Endometrium (tissue), 2 donors: ENCODE data around the gene SMIM38.

Source experiments
- FAIRE-seq: peaks from 2 replicates; lab custom pipeline; 2012; peaks lifted over from hg19 to GRCh38; lab: Jason Lieb, UNC
- donor health status: control.
- donor health status: control.

SMIM38 gene

GRCh38 chr11:69160296-69161116, 4.8 kb downstream of the SMIM38 start:
- FAIRE-seq: no peak

DNA sequence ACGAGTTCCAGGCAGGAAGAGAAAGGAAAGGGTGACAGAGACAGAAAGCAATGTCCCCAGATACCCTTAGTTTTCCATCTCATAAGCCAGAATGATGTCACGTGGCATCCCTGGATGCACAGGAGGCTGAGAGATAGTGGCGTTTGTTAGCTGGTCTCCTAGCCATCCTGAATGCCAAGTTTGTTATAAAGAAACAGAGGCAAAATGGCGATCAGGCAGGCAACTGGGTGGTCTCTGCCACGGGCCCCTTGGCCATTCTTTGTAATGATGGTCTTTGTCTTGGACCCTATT, 5.3 kb downstream of the SMIM38 start:
- FAIRE-seq: no peak

DNA sequence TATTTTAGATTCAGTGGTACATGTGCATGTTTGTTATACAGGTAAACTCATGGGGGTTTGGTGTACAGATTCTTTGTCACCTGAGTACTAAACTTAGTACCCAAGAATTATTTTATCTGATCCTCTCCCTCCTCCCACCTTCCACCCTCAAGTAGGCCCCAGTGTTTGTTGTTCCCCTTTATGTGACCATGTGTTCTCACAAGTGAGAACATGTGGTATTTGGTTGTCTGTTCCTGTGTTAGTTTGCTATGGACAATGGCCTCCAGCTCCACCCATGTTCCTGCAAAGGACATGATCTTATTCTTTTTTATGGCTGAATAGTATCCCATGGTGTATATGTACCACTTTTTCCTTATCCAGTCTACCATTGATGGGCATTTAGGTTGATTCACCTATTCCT, 6.8 kb downstream of the SMIM38 start:
- no peak for FAIRE-seq

DNA sequence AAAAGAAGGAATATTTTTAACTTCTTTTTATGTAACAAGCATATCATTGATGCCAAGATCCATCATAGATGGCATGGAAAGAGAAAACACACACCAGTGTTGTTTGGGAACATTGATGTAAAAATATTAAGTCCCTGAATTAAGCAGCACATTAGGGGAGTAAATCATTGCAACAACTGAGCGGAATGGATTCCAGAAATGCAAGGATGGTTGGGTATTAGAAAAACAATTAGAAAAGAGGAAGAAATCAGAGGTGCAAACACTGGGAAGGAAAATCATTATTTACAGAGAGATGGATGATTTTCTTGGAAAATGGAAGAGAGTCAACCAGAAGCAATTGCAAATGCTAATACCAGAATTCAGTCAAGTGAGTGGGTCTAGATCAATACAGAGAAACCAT, 8.1 kb downstream of the SMIM38 start:
- FAIRE-seq: no peak

GRCh38 chr11:69164824-69165223, 9.1 kb downstream of the SMIM38 start:
- FAIRE-seq: no peak

DNA sequence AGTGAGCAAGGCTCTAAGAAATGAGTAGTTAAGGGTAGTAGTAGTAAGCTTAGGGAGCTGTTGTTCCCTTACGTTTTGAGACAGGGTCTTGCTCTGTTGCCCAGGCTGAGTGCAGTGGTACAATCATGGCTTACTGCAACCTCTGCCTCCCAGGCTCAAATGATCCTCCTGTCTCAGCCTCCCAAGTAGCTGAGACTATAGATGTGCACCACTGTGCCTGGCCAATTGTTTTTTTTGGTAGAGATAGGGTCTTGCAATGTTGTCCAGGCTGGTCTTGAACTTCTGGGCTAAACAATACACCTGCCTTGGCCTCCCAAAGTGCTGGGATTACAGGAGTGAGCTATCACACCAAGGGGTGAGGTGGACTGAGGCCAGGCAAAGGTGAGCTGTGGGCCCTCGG, 10.0 kb downstream of the SMIM38 start:
- FAIRE-seq: no peak

DNA sequence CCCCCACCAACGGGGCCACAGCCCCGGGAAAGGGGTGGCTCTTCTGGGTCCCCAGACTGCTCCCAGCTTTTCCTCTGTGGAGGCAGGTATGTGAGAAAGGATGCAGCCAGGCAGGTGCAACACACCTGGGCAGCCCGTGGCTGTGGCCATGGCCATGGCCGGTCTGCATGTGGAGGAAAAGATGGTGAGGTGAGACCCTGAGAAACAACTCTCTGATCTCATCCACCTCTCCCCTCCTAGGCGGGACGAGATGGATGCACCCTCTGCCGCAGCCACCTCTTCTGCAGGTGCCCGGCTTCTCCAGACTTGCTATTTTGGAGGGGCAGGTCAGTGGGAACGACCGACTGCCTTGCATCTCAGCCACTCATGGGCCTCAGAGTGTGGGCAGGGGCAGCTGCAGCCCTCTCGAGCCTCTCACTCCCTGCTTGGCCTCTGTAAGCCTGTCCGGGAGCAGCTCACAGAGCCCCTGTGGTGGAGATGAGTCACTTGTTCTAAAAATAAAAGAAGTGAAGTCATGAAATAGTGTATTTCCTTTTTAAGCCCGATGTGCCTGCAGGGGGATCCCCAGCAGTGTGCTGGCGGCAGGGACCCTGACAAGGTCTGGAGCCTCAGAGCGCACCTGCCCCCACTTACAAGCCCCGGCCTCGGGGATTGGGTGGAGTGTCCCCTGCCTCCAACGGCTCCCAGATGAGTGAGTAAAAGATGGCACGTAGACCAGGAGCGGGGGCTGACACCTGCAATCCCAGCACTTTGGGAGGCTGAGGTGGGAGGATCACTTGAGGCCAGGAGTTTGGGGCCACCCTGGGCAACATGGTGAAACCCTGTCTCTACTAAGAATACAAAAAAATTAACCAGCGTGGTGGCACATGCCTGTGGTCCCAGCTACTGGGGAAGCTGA, 10.7 kb downstream of the SMIM38 start:
- no peak for FAIRE-seq

DNA sequence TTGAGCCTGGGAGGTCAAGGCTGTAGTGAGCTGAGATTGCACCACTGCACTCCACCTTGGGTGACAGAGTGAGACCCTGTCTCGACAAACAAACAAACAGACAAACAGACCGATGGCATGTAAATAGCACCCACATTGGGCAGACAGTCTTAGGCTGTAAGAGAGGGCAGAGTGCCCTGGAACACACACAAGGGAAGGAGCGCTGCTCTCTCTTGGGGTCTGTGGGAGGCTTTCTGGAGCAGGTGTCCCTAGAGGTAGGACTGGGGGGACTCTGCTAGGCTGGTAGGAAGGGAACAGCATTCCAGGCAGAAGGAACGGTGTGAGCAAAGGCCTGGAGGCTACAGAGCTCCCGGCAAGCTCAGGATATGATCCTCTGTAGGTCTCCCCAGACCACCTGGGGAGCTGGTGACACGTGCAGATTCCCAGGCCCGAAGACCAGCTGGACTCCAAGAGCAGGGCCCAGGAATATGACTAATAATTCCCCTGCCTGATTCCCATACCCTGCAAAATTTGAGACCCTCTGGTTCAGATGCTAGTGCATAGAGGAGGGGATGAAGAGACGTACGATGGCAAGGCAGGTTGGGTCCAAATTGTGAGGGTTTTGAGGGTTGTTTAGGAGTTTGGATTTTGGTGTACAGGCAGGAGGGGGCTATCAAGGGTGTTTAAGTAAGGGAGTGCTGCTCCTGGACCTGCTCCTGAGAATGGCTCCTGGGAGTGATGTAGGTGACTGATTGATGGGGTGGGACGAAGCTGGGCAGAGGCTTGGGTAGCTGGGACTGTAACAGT, 11.6 kb downstream of the SMIM38 start:
- no peak for FAIRE-seq

DNA sequence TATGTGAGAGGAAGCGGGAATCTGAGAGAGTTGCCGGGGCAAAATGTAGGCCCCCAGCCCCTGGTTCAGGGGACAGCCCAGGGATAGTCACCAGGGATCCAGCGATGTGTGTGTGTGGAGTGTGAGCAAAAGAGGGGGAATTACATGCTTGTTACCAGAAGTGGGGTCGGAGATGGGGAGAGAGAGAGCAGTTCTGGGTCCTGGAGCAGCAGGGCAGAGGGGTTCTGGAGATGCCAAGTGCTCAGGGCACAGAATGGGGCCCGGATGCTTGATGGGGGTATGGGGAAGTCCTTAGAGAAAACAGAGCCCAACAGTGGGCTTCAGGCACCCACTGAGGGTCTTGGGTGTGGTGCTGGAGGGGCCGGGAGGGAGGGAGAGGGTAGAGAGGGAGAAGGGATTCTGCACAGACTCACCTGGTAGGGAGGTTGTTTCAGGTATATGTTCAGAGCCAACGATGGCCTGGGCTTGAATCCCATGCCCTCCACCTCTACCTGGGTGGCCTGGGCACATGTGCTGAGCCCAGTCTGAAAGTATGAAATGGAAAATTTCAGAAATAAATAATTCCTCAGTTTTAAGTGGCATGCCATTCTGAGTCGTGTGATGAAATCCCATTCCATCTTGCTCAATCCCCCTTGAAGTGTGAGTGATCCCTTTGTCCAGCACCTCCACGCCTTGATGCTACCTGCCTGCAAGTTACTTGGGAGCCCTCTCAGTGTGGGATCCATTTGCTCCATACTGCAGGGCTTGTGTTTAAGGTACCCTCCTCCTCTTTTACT, 12.4 kb downstream of the SMIM38 start:
- no peak for FAIRE-seq

DNA sequence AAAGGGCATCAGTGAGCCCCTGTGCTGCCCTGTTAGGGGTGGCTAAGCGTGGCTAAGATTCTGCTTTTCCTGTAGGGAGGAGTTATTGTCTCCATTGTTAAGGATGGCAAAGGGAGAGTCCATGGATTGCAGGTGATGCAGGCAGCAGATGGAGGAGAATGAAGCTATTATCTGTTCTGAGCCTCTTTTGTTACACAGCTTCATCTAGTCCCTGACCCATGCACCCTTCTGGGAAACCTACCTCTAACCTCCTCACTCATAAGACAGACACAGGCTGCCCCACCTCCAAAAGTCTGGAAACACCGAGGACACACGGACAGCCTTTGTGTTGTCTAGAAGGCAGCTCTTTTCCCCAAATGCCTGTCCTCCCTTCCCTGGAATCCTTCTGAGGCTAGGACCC, 13.7 kb downstream of the SMIM38 start:
- FAIRE-seq: no peak

DNA sequence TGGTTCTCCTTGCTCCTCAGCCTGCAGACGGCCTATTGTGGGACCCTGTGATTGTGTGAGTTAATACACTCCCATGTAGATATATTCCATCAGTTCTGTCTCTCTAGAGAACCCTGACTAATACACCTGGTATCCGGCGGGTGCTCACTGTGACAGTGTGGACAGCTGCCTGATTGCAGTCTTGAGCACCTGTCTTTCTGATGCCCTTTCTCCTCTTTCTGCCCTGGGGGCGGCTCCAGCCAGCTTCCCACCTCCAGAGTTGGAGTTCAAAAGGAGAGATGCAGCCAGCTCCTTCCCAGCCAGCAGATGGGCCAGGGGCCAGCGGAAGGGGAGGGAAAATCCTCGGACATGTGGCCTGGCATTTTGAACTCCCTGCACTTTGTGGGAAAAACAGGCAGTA, 15.0 kb downstream of the SMIM38 start:
- no peak for FAIRE-seq

DNA sequence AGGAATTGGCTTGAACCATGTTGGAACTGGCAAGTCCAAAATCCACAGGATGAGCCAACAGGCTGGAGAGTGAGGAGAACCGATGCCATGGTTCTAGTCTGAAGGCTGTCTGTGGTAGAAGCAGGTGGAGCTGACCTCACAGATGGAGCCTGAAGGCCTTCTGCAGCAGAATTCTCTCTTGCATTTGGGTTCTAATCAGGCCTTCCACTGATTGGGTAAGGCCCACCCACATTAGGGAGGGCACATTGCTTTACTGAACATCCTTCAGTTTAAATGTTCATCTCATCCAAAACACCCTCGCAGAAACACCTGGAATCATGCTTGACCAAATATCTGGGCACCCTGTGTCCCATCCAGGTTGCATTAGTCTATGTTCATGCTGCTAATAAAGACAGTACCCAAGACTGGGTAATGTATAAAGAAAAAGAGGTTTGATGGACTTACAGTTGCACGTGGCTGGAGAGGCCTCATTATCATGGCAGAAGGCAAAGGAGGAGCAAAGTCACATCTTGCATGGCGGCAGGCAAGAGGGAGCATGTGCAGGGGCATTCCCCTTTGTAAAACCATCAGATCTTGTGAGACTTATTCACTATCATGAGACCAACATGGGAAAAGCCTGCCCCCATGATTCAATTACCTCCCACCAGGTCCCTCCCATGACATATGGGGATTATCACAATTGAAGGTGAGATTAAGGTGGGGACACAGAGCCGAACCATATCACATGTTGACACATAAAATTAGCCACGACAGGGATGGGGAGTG, 15.9 kb downstream of the SMIM38 start:
- no peak for FAIRE-seq

DNA sequence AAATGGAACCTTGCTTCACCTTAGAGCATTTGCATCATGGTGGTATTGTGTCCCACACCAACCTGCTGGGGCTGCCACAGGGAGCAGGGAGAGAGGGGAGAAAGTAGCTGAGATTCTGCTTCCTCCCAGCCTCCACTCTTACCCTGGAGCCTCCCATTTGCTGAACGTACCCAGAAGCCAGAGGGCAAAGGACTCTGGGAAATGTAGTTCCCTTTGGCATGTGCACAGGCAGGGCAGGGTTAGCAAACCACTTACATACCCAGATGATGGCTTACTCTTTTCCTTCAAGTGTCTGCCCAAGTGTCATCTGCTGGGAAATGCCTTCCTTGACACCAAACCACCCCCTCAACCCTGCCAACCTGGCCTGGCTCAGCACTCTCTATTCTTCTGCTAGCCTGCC, 16.9 kb downstream of the SMIM38 start:
- FAIRE-seq: no peak

DNA sequence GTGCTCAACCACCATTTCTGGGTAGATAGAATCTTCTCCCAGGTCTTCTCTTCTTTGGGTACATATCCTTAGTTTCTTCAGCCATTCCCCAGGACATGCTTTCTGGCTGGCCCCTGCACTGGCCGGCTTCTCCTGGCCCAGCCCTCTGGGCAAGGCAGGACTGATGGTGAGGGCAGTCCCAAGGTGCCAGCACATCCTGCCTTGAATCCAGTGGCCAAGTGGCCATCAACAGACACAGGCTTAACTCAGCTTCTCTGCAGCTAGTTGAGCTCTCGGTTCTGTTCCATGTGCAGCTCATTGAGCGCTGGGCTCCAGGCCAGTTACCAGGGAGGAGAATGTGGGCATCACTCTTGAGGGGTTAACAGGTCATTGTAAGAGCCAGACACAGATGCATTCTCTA, 17.6 kb downstream of the SMIM38 start:
- FAIRE-seq: no peak

GRCh38 chr11:69173925-69174581, 18.3 kb downstream of the SMIM38 start:
- no peak for FAIRE-seq

DNA sequence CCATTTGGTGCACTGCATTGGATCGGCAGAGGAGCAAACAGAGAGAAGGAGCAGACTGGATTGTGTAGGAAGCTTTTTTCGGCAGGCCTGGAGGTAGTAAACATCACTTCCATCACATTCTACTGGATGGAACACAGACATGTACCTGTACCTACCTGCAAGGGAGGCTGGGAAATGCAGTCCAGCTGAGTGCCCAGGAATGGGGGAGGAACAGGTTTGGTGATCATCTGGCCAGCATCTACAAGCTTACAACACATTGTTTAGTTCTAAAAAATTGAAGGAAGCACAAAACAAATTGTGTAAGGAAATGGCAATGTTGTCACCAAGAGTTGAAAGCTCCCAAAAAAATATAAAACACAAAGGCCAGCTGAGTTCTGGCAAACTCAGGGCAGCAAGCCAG, 19.1 kb downstream of the SMIM38 start:
- no peak for FAIRE-seq

DNA sequence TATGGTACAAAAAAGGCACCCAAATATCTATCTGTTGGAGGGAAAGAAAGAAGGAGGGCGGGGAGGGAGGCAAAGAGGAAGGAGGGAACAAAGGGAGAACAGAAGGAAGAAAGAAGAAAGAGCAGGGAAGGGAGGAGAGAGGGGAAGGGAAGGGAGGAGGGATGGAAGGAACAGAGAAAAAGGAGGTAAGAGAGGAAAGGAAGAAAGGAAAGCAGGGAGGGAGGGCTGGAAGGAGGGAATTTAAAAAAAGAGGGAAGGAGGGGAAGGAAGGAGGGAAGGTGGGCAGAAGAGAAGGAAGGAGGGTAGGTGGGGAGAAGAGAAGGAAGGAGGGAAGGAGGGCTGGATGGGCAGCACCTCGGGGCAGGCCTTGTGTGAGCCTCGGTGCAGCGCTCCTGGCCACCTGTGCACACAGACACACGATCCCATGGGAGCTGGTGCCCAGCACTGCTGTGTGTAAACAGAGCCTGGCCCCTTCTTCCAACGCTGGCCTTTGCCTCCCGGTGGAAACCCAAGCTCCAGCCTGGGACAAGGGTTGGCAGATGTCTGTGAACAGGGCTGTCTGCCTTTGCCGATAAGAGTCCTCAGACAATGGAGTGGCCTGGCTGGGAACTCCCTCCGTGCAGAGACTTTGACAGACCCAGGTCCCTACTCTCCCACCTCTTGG, 23.2 kb downstream of the SMIM38 start:
- no peak for FAIRE-seq

DNA sequence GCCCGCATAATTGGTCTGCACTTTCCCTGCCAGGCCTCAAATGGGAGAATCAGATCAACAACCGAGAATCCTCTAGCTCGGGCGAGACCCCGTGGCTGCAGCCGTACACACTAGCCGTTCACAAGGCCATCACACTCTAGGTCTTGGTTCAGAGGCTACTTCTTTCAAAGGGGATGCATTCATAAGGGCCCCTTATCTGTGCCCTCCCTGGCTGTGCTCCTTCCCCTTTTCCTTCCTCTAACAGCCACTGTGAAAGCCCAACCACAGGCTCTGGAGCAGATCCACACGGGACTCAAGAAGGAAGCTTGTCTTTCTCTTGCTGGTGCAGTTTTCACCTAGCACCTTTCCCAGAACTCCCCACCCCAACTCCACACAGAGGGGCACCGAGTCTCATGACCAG, 24.5 kb downstream of the SMIM38 start:
- no peak for FAIRE-seq

GRCh38 chr11:69180726-69181125, 25.0 kb downstream of the SMIM38 start:
- FAIRE-seq: no peak

DNA sequence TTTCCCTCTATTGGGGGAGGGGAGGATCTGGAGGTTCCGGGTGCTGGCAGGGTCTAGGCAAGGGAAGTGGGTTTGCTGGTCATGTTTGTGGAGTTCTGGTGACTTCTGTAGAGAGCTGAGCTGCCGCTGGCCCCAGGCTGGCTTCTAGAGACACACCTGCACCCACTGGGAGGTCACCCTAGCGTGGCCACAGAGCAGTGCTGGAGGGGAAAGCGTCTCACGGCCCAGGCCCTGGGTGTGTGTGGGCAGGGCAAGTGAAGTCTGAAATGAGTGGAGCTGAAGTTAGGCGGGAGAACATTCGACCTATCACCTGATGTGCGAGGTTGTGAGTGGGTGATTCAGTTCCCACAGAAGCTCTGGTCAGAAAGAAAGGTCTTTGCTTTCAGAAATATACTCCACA, 27.9 kb downstream of the SMIM38 start:
- no peak for FAIRE-seq
